IPS-20b (cell line): ENCODE data around the gene SLC34A3.

Experiments
- H3K27ac ChIP-seq: one replicate; pipeline ENCODE4 v1.5.1; 2013; ENCODE audit warnings: low read length
- H3K27me3 ChIP-seq: 2 replicates; pipeline ENCODE4 v1.6.1; 2013; ENCODE audit warnings: mild to moderate bottlenecking, low read length, inconsistent platforms; ENCODE audit not compliant: insufficient read depth
- H3K36me3 ChIP-seq: 2 replicates; pipeline ENCODE4 v1.6.1; 2013; ENCODE audit warnings: low read depth, mild to moderate bottlenecking, inconsistent platforms, low read length, moderate library complexity; ENCODE audit not compliant: insufficient read depth
- H3K4me1 ChIP-seq: 2 replicates; pipeline ENCODE4 v1.6.1; 2013; ENCODE audit warnings: mild to moderate bottlenecking, control low read depth, inconsistent platforms, low read length, moderate library complexity; ENCODE audit not compliant: insufficient read depth
- H3K4me3 ChIP-seq: 2 replicates; pipeline ENCODE4 v1.5.1; 2013; ENCODE audit warnings: mild to moderate bottlenecking, low read length, inconsistent platforms
- H3K9ac ChIP-seq: 2 replicates; pipeline ENCODE4 v1.6.1; 2013; ENCODE audit warnings: low read depth, mild to moderate bottlenecking, inconsistent platforms, low read length, moderate library complexity
- H3K9me3 ChIP-seq: 2 replicates; pipeline ENCODE4 v1.6.1; 2013; ENCODE audit warnings: mild to moderate bottlenecking, low read depth, low read length, inconsistent platforms; ENCODE audit not compliant: insufficient read depth

Gene SLC34A3

DNA sequence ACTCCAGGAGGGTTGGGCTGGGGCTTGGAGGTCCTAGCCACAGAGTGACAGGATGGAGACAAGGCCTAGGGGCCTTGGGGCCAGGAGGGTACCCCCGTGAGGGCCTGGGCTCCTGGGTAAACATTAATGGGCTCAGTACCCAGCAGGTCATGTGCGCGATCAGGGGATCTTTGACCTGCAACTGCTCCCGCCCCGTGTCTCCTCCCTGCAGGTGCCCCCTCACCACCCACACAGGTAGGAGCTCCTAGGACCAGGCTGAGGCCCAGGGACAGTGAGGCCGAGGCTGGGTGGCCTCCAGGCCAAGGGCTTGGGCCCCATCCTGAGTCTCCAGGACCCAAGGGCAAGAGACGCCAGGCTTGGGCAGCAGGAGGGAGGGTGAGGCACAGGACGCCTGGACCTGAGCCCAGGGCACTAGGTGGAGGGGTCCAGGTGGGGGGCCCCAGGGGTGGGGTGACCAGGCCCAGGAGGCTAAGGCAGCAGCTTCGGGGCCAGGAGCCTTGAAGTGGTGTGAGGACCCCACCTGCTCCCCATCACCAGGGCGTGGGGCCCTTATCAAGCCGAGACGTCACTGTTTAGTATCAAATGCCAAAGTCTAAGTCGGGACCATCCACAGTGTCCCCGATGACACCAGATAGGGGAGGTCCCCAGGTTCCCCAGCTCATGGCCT lies at the start of gene SLC34A3:
Gene SLC34A3 (plus strand): TSS at position 197 of the 667 bp plus-strand sequence. CDS start 802 bp downstream, outside the sequence.
- H3K27ac ChIP-seq: no peak within 1 kb of the TSS
- H3K4me3 ChIP-seq: no peak within 1 kb of the TSS
- H3K36me3 ChIP-seq: no peaks in the 10 kb centered on the region
- H3K9me3 ChIP-seq: no peaks in the 10 kb centered on the region
- H3K27me3 ChIP-seq: no peaks in the 10 kb centered on the region
- H3K4me1 ChIP-seq: no peaks in the 10 kb centered on the region
- H3K9ac ChIP-seq: no peak within 1 kb of the TSS

DNA sequence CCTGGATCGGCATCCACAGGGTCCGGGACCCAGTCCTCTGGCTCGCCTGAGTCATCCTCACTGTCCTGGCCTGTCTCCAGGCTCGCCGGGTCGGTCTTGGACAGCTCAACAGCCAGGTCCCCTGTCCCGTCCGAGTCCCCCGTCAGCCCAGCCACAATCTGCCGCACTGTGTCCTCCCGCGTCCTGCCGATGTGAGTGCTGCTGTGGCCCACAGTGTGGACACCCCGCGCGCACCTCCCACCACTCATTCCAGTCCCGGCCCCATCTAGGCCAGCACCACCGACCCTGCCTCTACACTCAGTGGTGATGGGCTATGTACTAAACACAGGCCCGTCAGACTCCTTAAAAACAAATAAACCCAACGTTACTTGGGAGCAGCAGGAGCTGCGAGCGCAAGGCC lies 49.0 kb upstream of the SLC34A3 start:
- Histone ChIP-seq H3K4me3 (no peak overlapping the region), H3K9ac (no peak overlapping the region), H3K36me3 (peaks cover 44% of the 10 kb centered on the region), H3K9me3 (no peaks in the 10 kb centered on the region), H3K27me3 (no peaks in the 10 kb centered on the region), H3K4me1 (no peaks in the 10 kb centered on the region), H3K27ac (no peak overlapping the region)

DNA sequence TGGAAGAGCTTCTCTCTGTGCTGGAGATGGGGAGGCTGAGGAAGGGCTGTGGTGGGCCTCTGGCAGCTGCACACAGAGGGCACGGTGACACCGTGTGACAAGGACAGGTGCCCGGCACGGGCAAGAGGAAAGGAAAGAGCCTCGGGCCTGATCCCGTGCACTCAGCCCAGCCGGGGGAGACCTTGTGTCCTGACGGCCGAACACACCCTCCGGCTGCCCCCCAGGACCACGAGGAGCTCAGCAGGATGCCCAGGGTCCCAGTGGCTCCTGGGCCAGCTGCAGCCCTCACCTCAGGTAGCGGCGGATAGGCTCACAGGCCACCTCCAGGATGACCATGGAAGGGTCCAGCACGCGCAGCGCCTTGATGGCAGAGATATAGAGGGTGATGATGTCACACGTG lies 47.9 kb upstream of the SLC34A3 start:
- Histone ChIP-seq H3K27ac (no peak overlapping the region), H3K27me3 (no peaks in the 10 kb centered on the region), H3K36me3 (peaks cover 49% of the 10 kb centered on the region), H3K9me3 (no peaks in the 10 kb centered on the region), H3K9ac (no peak overlapping the region), H3K4me3 (no peak overlapping the region), H3K4me1 (no peaks in the 10 kb centered on the region)

DNA sequence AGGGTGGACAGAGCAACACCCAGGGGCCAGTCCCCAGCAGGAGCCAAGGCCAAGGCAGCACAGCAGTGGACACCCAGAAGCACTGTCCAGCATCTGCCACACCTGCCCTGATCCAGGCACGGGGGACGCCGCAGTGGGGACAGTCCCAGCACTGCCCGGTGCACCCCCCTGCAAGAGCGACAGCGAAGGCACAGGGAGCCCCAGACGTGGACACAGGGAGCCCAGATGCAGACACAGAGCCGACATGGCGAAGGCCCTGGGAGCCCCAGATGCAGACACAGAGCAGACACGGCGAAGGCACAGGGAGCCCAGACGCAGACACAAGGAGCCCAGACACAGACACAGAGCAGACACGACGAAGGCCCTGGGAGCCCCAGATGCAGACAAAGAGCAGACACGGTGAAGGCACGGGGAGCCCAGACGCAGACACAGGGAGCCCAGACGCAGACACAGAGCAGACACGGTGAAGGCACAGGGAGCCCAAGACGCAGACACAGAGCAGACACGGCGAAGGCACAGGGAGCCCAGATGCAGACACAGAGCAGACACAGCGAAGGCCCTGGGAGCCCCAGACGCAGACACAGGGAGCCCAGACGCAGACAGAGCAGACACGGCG lies 46.6 kb upstream of the SLC34A3 start:
- Histone ChIP-seq H3K4me1 (no peaks in the 10 kb centered on the region), H3K9ac (no peak overlapping the region), H3K4me3 (no peak overlapping the region), H3K27me3 (no peaks in the 10 kb centered on the region), H3K36me3 (peaks cover 49% of the 10 kb centered on the region), H3K27ac (no peak overlapping the region), H3K9me3 (no peaks in the 10 kb centered on the region)

DNA sequence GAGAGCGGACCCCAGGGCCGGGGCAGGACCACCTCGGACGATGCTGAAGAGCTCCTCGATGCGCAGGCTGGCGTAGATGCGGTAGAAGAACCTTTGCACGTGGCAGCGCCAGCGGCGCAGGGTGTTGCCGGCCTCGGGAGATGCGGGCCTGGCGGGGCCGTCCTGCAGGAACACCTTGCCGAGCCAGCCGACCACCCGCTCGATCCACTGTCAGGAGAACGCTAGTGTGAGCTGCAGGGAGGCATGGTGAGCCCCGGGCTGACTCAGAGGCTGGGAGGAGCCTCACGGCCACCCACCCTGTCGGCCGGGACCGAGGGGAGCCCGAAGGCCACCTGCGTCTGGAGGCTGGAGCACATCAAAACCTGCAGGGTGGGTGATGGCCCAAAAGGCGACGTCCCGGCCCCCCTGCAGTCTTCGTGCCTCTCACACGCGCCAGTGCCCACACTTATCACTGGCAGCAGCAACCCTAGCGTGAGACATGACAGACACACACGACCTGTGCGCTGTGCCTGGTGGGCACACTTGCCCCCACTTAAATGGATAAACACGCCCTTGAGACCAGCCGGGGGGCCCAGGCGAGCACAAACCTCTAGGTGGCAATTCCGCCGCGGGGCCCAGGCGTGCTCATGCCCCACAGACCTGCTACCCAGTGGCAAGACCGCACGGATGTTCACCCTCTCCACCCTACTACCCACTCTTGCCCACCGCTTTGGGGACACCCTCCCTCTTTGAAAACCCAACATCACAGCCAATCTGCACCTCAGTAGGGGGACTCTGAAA lies 45.6 kb upstream of the SLC34A3 start:
- Histone ChIP-seq H3K9ac (no peak overlapping the region), H3K36me3 (peaks cover 43% of the 10 kb centered on the region), H3K27me3 (no peaks in the 10 kb centered on the region), H3K4me1 (peaks cover 5% of the 10 kb centered on the region; the same call in 1 of the 2 replicates), H3K27ac (no peak overlapping the region), H3K9me3 (no peaks in the 10 kb centered on the region), H3K4me3 (no peak overlapping the region)

DNA sequence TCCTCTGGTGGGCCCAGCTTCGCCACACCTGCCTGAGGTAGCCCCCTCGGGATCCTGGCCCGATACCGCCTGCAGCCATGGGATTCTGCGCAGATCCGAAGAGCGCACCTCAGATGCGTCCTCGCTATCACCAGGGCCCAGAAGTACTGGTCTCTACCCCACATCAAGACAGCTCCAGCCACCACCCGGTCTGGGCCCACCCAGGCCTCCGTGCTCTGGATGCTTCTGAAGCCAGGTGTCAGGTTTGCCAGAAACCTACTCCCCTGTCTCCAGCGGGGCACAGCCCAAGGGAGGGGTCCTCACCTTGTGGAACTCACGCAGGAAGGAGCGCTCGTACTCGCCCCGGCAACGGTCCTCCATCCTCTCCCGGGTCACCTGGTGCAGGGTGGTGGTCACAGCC lies 44.8 kb upstream of the SLC34A3 start:
- Histone ChIP-seq H3K4me3 (no peak overlapping the region), H3K9ac (no peak overlapping the region), H3K36me3 (peaks cover 36% of the 10 kb centered on the region), H3K27me3 (no peaks in the 10 kb centered on the region), H3K9me3 (no peaks in the 10 kb centered on the region), H3K4me1 (peaks cover 5% of the 10 kb centered on the region; the same call in 1 of the 2 replicates), H3K27ac (no peak overlapping the region)

DNA sequence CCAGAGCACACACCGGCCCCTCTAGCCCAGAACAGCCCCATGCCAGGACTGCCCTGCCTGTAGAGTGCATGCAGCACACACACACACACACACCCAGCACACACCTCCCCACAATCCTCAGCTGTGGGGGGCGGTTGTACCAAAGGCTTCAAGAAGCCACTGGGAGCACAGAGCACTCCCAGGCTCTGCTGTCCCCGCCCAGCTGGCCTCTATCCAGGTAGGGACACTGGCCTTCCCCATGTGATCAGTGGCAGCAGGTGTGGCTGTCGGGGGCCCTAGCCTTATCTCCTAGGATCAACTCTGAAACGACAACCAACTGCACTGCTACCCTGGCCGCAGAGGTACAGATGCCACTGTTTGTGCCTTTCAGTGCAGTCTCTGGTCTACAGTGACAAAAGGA lies 44.3 kb upstream of the SLC34A3 start:
- H3K4me1 ChIP-seq: peaks cover 5% of the 10 kb centered on the region; the same call in 1 of the 2 replicates
- H3K9ac ChIP-seq: no peak overlapping the region
- H3K27me3 ChIP-seq: no peaks in the 10 kb centered on the region
- H3K4me3 ChIP-seq: no peak overlapping the region
- no peak overlapping the region for H3K27ac ChIP-seq
- peaks cover 33% of the 10 kb centered on the region for H3K36me3 ChIP-seq
- no peaks in the 10 kb centered on the region for H3K9me3 ChIP-seq

DNA sequence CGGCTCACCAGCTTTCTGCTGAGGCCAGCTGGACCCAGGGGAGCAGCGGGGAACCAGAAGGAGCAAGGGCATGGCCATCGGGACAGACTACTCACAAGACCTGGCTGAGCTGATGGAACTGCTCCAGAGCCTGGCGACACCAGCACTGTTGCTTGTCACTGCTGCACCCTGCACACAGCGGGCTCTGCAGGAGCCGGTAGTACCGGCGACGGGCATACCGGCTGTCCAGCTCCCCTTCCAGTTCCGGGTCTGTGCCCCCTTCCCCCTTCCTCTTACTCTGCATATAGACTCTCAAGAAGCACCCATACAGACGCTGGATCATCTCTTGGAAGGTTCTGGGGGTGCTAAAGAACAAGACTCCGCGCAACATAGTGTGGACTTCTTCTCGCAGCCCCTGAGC lies 43.3 kb upstream of the SLC34A3 start:
- no peaks in the 10 kb centered on the region for H3K27me3 ChIP-seq
- H3K27ac ChIP-seq: no peak overlapping the region
- H3K4me3 ChIP-seq: peak overlapping the region; percentile 81
- no peaks in the 10 kb centered on the region for H3K9me3 ChIP-seq
- peaks cover 5% of the 10 kb centered on the region; the same call in 1 of the 2 replicates for H3K4me1 ChIP-seq
- peak overlapping the region; percentile 82; the same call in 1 of the 2 replicates for H3K9ac ChIP-seq
- H3K36me3 ChIP-seq: peaks cover 30% of the 10 kb centered on the region

DNA sequence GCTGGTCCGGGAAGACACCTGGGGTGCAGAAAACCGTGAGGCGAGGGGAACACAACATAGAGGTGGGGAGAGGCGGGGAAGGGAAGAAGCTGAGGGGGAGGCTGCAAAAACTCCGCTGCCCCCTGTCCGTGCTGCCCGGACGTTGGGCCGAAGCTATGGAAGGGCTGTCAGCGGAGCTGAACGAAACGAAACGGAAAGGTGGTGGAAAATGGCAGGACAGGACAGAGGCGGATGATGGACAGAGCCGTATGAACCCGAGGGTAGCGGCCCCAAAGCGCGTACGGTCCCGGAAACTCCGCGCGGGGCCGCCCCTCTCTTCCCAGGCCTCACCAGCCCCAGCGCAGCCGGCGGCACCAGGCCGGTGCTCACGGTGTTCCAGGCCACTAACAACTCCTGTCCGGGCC lies 42.6 kb upstream of the SLC34A3 start:
- H3K4me3 ChIP-seq: peak overlapping the region; percentile 81
- H3K9ac ChIP-seq: peak overlapping the region; percentile 82; the same call in 1 of the 2 replicates
- no peaks in the 10 kb centered on the region for H3K9me3 ChIP-seq
- no peak overlapping the region for H3K27ac ChIP-seq
- no peaks in the 10 kb centered on the region for H3K27me3 ChIP-seq
- peaks cover 5% of the 10 kb centered on the region; the same call in 1 of the 2 replicates for H3K4me1 ChIP-seq
- H3K36me3 ChIP-seq: peaks cover 23% of the 10 kb centered on the region

DNA sequence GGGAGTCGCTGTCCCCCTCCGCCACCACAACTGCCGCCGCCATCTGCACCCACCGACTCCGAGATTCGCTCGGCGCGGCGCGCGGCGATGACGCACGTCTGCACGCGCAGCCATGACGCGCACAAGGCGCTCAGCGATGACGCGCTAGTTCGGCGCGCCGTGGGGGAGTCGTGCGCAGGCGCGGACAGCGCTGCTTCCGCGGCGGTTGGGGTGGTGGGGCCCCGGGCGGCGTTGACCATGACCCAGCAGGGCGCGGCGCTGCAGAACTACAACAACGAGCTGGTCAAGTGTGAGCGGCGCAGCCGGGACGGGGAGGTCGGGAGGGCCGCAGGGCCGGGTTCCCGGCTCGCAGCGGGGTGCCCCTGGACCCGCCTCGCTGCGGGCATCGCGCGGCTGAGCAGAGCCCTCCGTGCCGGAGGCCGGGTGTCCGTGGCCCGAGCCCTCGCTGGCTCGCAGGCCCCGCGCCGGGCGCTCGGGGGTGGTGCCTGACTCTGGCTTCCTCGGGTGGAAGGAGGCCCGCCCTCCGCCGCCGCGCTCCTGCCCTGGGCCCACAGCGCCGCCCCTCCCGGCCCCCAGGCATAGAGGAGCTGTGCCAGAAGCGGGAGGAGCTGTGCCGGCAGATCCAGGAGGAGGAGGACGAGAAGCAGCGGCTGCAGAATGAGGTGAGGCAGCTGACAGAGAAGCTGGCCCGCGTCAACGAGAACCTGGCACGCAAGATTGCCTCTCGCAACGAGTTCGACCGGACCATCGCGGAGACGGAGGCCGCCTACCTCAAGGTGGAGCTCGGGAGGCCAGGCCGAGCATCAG lies 42.0 kb upstream of the SLC34A3 start, which contains the start of the genes ANAPC2 and SSNA1:
Gene ANAPC2 (minus strand): TSS at position 71 of the 807 bp plus-strand sequence. CDS start 28 bp downstream, at position 43.
Gene SSNA1 (plus strand): TSS at position 187 of the 807 bp plus-strand sequence. CDS start 51 bp downstream, at position 238.
- Histone ChIP-seq H3K27ac (no peak within 1 kb of the TSS), H3K9me3 (no peaks in the 10 kb centered on the region), H3K9ac (peak within 1 kb of the TSS; percentile 82; the same call in 1 of the 2 replicates), H3K4me1 (peaks cover 5% of the 10 kb centered on the region; the same call in 1 of the 2 replicates), H3K4me3 (peak within 1 kb of the TSS; percentile 81), H3K27me3 (no peaks in the 10 kb centered on the region), H3K36me3 (peaks cover 17% of the 10 kb centered on the region)
